ENCODE measurements around the gene LRCH1. TPM values are rescaled to one million over a fixed set of nuclear protein-coding genes. Genes with fewer than 3 reads are reported as not detected.
"Not testable (repeated sequence)": the region's sequence is repeated elsewhere in the genome, so short reads cannot be mapped to it uniquely, and the experiment has no call there.

The LRCH1 gene
- polyA plus RNA-seq, 2 donors, result 2.1 to 4.3 TPM

DNA sequence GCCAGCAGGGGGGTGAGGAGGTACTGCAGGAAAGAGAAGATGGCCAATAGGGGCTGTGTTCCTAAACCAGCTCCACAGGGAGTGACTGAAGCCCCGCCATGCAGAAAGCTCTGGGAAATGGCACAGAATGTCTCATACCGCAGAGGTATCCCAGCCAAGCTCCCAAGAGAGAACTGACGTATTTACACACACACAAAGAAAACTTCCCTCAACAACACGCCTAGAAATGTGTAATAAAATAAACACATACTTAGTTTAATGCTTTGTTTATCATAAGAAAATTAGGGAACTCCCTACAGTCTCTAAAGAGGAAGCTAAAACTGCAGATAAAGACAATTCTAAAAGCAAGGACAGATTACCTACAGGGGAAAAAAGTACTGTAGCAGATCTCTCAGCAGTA, 204.0 kb downstream of the LRCH1 start:
- 28 to 29% methylated on average over 4 of the region's 4 CpGs for WGBS, 2 donors
- Histone ChIP-seq H3K9me3 (ENCODE audit: control insufficient read depth in 2 of 2, insufficient read depth in 1 of 2, low read depth in 1 of 2, low read length in 1 of 2) (no peaks in the 10 kb centered on the region), H3K27ac (ENCODE audit: low read depth in 2 of 2, low read length in 1 of 2) (no peak overlapping the region), H3K27me3 (ENCODE audit: control insufficient read depth in 1 of 2, insufficient read depth in 2 of 2, low read length in 2 of 2) (no peaks in the 10 kb centered on the region), H3K36me3 (ENCODE audit: control insufficient read depth in 2 of 2, insufficient read depth in 2 of 2, low read length in 1 of 2) (no peaks in the 10 kb centered on the region), H3K4me3 (ENCODE audit: low read depth in 1 of 2, low read length in 2 of 2) (no peak overlapping the region), H3K4me1 (ENCODE audit: control insufficient read depth in 2 of 2, insufficient read depth in 2 of 2, low read length in 1 of 2) (no peaks in the 10 kb centered on the region)

DNA sequence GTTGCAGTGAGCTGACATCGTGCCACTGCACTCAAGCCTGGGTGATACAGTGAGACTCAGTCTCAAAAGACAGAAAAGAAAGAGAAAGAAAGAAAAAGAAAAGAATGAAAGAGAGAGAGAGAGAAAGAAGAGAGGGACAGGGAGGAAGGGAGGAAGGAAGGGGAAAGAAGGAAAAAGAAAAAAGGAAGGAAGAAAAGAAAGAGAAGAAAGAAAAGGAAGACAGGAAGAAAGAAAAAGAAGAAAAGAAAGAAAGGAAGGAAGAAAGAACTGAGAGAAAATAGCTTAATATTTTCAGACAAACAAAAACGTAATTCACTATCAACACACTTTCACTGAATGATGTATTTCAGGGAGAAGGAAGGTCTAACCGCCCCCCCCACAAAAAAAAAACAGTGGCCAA, 204.7 kb downstream of the LRCH1 start:
- no peaks in the 10 kb centered on the region for H3K27me3 ChIP-seq (ENCODE audit: control insufficient read depth in 1 of 2, insufficient read depth in 2 of 2, low read length in 2 of 2)
- H3K4me3 ChIP-seq (ENCODE audit: low read depth in 1 of 2, low read length in 2 of 2), result no peak overlapping the region
- no peak overlapping the region for H3K27ac ChIP-seq (ENCODE audit: low read depth in 2 of 2, low read length in 1 of 2)
- no peaks in the 10 kb centered on the region for H3K4me1 ChIP-seq (ENCODE audit: control insufficient read depth in 2 of 2, insufficient read depth in 2 of 2, low read length in 1 of 2)
- no peaks in the 10 kb centered on the region for H3K36me3 ChIP-seq (ENCODE audit: control insufficient read depth in 2 of 2, insufficient read depth in 2 of 2, low read length in 1 of 2)
- 70 to 77% methylated on average over 3 of the region's 3 CpGs for WGBS, 2 donors
- H3K9me3 ChIP-seq (ENCODE audit: control insufficient read depth in 2 of 2, insufficient read depth in 1 of 2, low read depth in 1 of 2, low read length in 1 of 2), result no peaks in the 10 kb centered on the region

DNA sequence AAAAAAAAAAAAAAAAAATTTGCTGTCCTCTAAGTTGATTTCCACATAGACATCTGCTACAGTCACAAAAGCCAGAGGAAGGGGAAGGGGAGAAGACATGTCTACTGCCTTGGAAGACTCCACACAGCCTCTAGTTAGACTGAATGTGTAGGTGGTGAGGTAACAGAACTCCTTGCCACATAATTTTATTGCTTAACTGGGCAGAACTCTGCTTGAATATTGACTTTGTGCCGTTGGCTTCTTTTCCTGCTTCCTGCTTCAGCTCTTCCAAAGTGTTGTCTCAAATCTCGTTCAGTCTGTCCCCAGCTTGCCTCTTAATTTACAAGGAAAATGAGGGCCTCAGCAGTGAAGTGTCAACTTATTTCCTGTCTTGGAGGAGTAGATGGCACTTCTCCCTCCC, 206.9 kb downstream of the LRCH1 start:
- no peak overlapping the region for H3K4me3 ChIP-seq (ENCODE audit: low read depth in 1 of 2, low read length in 2 of 2)
- H3K27ac ChIP-seq (ENCODE audit: low read depth in 2 of 2, low read length in 1 of 2), result no peak overlapping the region
- WGBS, 2 donors, result 11 to 28% methylated on average over 2 of the region's 2 CpGs
- no peaks in the 10 kb centered on the region for H3K4me1 ChIP-seq (ENCODE audit: control insufficient read depth in 2 of 2, insufficient read depth in 2 of 2, low read length in 1 of 2)
- H3K27me3 ChIP-seq (ENCODE audit: control insufficient read depth in 1 of 2, insufficient read depth in 2 of 2, low read length in 2 of 2), result no peaks in the 10 kb centered on the region
- H3K36me3 ChIP-seq (ENCODE audit: control insufficient read depth in 2 of 2, insufficient read depth in 2 of 2, low read length in 1 of 2), result no peaks in the 10 kb centered on the region
- H3K9me3 ChIP-seq (ENCODE audit: control insufficient read depth in 2 of 2, insufficient read depth in 1 of 2, low read depth in 1 of 2, low read length in 1 of 2), result no peaks in the 10 kb centered on the region

DNA sequence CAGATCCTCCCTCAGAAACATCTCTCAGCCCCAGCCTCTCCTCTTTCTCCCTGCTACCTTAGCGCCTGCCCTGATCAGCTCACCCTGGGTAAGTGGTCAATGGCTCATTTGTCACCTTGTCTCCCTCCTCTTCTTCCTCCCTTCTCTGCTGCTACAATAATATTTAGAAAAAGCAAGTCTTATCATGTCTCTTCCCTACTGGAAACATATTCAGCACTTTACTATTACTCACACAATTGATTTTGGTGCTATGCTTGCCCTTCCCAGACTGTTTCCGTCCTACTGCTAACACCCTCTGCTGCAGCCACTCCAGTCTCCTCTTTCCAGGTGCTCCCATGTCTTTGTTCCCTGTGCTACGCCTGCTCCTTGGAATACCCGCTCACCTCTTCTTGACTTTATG, 208.2 kb downstream of the LRCH1 start:
- Histone ChIP-seq H3K36me3 (ENCODE audit: control insufficient read depth in 2 of 2, insufficient read depth in 2 of 2, low read length in 1 of 2) (no peaks in the 10 kb centered on the region), H3K27ac (ENCODE audit: low read depth in 2 of 2, low read length in 1 of 2) (no peak overlapping the region), H3K4me1 (ENCODE audit: control insufficient read depth in 2 of 2, insufficient read depth in 2 of 2, low read length in 1 of 2) (no peaks in the 10 kb centered on the region), H3K27me3 (ENCODE audit: control insufficient read depth in 1 of 2, insufficient read depth in 2 of 2, low read length in 2 of 2) (no peaks in the 10 kb centered on the region), H3K4me3 (ENCODE audit: low read depth in 1 of 2, low read length in 2 of 2) (no peak overlapping the region), H3K9me3 (ENCODE audit: control insufficient read depth in 2 of 2, insufficient read depth in 1 of 2, low read depth in 1 of 2, low read length in 1 of 2) (no peaks in the 10 kb centered on the region)
- WGBS, 2 donors, result 92 to 93% methylated on average over 4 of the region's 4 CpGs

DNA sequence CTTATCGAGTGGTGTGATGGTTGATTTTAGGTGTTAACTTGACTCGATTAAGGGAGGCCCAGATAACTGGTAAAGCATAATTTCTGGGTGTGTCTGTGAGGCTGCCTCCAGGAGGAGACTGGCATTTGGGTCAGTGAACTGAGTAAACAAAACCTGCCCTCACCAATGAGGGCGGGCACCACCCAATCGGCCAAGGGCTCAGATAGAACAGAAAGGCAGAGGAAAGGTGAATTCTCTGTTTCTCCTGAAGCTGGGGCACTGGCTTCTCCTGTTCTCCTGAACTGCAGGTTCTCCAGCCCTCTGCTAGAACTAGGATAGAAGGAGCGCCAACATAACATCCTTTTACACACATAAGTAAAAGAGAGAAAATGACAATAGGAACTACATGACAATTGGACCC, 208.9 kb downstream of the LRCH1 start:
- Histone ChIP-seq H3K4me3 (ENCODE audit: low read depth in 1 of 2, low read length in 2 of 2) (no peak overlapping the region), H3K9me3 (ENCODE audit: control insufficient read depth in 2 of 2, insufficient read depth in 1 of 2, low read depth in 1 of 2, low read length in 1 of 2) (no peaks in the 10 kb centered on the region), H3K27ac (ENCODE audit: low read depth in 2 of 2, low read length in 1 of 2) (no peak overlapping the region), H3K4me1 (ENCODE audit: control insufficient read depth in 2 of 2, insufficient read depth in 2 of 2, low read length in 1 of 2) (no peaks in the 10 kb centered on the region), H3K36me3 (ENCODE audit: control insufficient read depth in 2 of 2, insufficient read depth in 2 of 2, low read length in 1 of 2) (no peaks in the 10 kb centered on the region), H3K27me3 (ENCODE audit: control insufficient read depth in 1 of 2, insufficient read depth in 2 of 2, low read length in 2 of 2) (no peaks in the 10 kb centered on the region)
- 74 to 78% methylated on average over 5 of the region's 5 CpGs for WGBS, 2 donors

DNA sequence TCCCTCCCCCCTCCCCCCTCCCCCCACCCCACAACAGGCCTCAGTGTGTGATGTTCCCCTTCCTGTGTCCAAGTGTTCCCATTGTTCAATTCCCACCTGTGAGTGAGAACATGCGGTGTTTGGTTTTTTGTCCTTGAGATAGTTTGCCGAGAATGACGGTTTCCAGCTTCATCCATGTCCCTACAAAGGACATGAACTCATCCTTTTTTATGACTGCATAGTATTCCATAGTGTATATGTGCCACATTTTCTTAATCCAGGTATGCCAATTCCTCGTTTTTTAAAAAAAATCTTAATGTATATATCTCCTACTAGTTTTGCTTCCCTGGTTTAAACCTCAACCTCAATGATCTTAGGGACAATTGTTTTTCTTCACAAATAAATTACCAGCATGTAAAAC, 217.0 kb downstream of the LRCH1 start:
- not testable (repeated sequence) for H3K4me3 ChIP-seq (ENCODE audit: low read depth in 1 of 2, low read length in 2 of 2); H3K9me3 ChIP-seq (ENCODE audit: control insufficient read depth in 2 of 2, insufficient read depth in 1 of 2, low read depth in 1 of 2, low read length in 1 of 2); H3K36me3 ChIP-seq (ENCODE audit: control insufficient read depth in 2 of 2, insufficient read depth in 2 of 2, low read length in 1 of 2); H3K27me3 ChIP-seq (ENCODE audit: control insufficient read depth in 1 of 2, insufficient read depth in 2 of 2, low read length in 2 of 2); H3K4me1 ChIP-seq (ENCODE audit: control insufficient read depth in 2 of 2, insufficient read depth in 2 of 2, low read length in 1 of 2); H3K27ac ChIP-seq (ENCODE audit: low read depth in 2 of 2, low read length in 1 of 2)
- 91 to 98% methylated on average over 4 of the region's 4 CpGs for WGBS, 2 donors

DNA sequence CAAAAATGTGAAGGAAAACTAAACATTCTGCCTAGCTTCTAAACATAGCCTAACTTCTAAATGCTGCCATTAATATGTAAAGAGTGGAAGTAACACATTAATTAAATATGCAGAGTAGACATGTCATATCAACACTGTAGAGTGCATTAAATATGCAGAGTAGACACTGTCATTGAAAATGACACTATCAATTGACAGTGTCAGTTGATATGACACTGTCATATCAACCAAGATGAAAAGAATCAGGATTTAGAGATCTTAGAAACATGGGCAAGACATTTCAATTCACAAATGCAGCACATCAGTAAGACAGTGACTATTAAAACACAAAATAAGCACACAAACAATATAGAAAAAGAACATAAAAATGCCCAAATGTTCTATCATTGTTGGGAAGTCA, 218.7 kb downstream of the LRCH1 start:
- Histone ChIP-seq H3K4me3 (ENCODE audit: low read depth in 1 of 2, low read length in 2 of 2) (no peak overlapping the region), H3K27ac (ENCODE audit: low read depth in 2 of 2, low read length in 1 of 2) (no peak overlapping the region), H3K9me3 (ENCODE audit: control insufficient read depth in 2 of 2, insufficient read depth in 1 of 2, low read depth in 1 of 2, low read length in 1 of 2) (no peaks in the 10 kb centered on the region), H3K27me3 (ENCODE audit: control insufficient read depth in 1 of 2, insufficient read depth in 2 of 2, low read length in 2 of 2) (no peaks in the 10 kb centered on the region), H3K4me1 (ENCODE audit: control insufficient read depth in 2 of 2, insufficient read depth in 2 of 2, low read length in 1 of 2) (no peaks in the 10 kb centered on the region), H3K36me3 (ENCODE audit: control insufficient read depth in 2 of 2, insufficient read depth in 2 of 2, low read length in 1 of 2) (peaks cover 0 to 6% of the 10 kb centered on the region in 2 donors)

DNA sequence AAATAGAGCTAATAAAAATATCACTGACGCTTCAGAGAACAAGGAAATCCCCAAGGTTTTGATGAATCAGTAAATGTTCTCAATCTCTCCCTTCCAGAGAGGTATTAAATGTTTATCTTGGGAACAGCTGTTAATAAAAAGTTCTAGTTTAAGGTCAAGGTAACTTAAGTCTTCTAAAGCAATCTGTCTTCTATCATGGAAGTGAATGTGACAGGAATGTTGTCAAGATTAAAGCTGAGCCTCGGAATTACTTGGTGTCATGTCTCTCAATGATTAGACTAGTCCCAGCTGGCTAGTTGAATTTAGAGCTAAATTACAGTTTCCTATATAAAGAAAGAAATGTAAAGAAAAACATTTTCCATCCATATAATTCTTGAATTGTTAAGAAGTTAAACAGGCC, 220.6 kb downstream of the LRCH1 start:
- H3K9me3 ChIP-seq (ENCODE audit: control insufficient read depth in 2 of 2, insufficient read depth in 1 of 2, low read depth in 1 of 2, low read length in 1 of 2), result no peaks in the 10 kb centered on the region
- no peak overlapping the region for H3K27ac ChIP-seq (ENCODE audit: low read depth in 2 of 2, low read length in 1 of 2)
- WGBS, 2 donors, result 68 to 78% methylated on average over 2 of the region's 2 CpGs
- no peaks in the 10 kb centered on the region for H3K27me3 ChIP-seq (ENCODE audit: control insufficient read depth in 1 of 2, insufficient read depth in 2 of 2, low read length in 2 of 2)
- H3K4me1 ChIP-seq (ENCODE audit: control insufficient read depth in 2 of 2, insufficient read depth in 2 of 2, low read length in 1 of 2), result no peaks in the 10 kb centered on the region
- no peak overlapping the region for H3K4me3 ChIP-seq (ENCODE audit: low read depth in 1 of 2, low read length in 2 of 2)
- H3K36me3 ChIP-seq (ENCODE audit: control insufficient read depth in 2 of 2, insufficient read depth in 2 of 2, low read length in 1 of 2), result peaks cover 0 to 6% of the 10 kb centered on the region in 2 donors

DNA sequence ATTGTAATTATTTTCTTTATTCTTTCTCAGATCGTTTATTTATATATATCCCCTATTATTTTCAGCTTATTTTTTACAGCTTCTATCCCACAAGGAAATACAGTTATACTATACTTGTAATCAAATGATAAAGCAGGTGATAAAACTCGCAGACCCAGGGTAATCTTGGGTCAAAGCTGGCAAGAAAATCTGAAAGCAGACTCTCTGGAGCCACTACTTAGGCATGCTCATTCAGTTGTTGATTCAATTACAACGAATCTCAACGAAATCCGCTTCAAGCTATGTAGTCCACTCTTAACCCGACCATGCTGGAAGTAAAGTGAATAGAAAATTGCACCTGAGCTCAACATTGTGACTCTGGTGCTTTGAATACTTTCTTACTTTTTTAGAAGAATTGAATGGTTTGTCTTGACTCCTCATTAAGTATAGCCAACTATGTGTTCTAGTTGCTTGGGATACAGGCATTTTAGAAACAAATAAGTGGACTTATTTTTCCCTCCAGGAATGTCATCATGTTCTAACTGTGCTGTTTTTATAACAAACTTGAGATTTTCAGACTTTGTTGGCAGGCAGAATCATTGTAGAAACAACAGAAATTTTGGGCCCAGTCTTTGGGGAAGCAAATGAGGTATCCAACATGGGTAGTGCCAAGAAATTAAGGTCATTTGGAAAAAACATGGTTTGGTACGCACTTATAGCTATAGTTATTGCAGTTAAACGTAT, 222.6 kb downstream of the LRCH1 start:
- peaks cover 0 to 6% of the 10 kb centered on the region in 2 donors for H3K36me3 ChIP-seq (ENCODE audit: control insufficient read depth in 2 of 2, insufficient read depth in 2 of 2, low read length in 1 of 2)
- WGBS, 2 donors, result 79 to 83% methylated on average over 8 of the region's 8 CpGs
- H3K9me3 ChIP-seq (ENCODE audit: control insufficient read depth in 2 of 2, insufficient read depth in 1 of 2, low read depth in 1 of 2, low read length in 1 of 2), result no peaks in the 10 kb centered on the region
- H3K4me3 ChIP-seq (ENCODE audit: low read depth in 1 of 2, low read length in 2 of 2), result no peak overlapping the region
- H3K27me3 ChIP-seq (ENCODE audit: control insufficient read depth in 1 of 2, insufficient read depth in 2 of 2, low read length in 2 of 2), result no peaks in the 10 kb centered on the region
- H3K27ac ChIP-seq (ENCODE audit: low read depth in 2 of 2, low read length in 1 of 2), result no peak overlapping the region
- H3K4me1 ChIP-seq (ENCODE audit: control insufficient read depth in 2 of 2, insufficient read depth in 2 of 2, low read length in 1 of 2), result no peaks in the 10 kb centered on the region

DNA sequence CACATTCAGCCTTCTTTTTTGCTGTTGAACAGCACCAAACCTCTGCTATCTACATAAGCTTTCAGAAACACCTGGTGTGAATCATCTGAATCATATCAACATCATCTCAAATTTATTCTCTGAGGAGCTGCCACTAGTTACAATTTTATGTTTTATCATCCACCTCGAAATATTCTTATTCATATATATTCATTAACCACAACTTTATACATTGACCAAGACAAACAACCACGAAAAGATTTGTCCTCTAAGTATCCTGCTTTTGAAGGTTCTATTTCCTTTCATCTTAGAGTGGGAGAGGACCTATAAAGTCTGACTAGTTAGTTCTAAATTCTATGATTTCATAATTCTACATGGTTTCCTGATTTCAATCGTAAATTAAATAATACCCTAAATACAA, 225.1 kb downstream of the LRCH1 start:
- no peak overlapping the region for H3K27ac ChIP-seq (ENCODE audit: low read depth in 2 of 2, low read length in 1 of 2)
- peaks cover 3 to 4% of the 10 kb centered on the region in 2 donors for H3K36me3 ChIP-seq (ENCODE audit: control insufficient read depth in 2 of 2, insufficient read depth in 2 of 2, low read length in 1 of 2)
- 87% methylated on average over 3 of the region's 3 CpGs for WGBS, 2 donors

More for the DNA sequence above, 225.1 kb downstream of the LRCH1 start:
- Histone ChIP-seq H3K4me1 (ENCODE audit: control insufficient read depth in 2 of 2, insufficient read depth in 2 of 2, low read length in 1 of 2) (no peaks in the 10 kb centered on the region), H3K27me3 (ENCODE audit: control insufficient read depth in 1 of 2, insufficient read depth in 2 of 2, low read length in 2 of 2) (no peaks in the 10 kb centered on the region), H3K4me3 (ENCODE audit: low read depth in 1 of 2, low read length in 2 of 2) (no peak overlapping the region), H3K9me3 (ENCODE audit: control insufficient read depth in 2 of 2, insufficient read depth in 1 of 2, low read depth in 1 of 2, low read length in 1 of 2) (no peaks in the 10 kb centered on the region)
